H1 (cell line): Measurements from ENCODE around the gene TTC33.

Experiments used
- CEBPB ChIP-seq: IDR thresholded peaks from 2 replicates; pipeline ENCODE4 v1.6.1; 2012; ENCODE audit warnings: low read depth, low read length
- CHD1 ChIP-seq: IDR thresholded peaks from 2 replicates; pipeline ENCODE4 v1.6.1; 2012; ENCODE audit warnings: low read depth, low read length, improper control_type of control experiment
- CHD2 ChIP-seq: IDR thresholded peaks from 2 replicates; pipeline ENCODE4 v1.6.1; 2012; ENCODE audit warnings: low read length, improper control_type of control experiment
- EP300 ChIP-seq, 2 experiments: IDR thresholded peaks; 1 replicate in 1 of 2; 2 replicates in 1 of 2; pipeline ENCODE4 v1.6.1; 2011 to 2012; ENCODE audit warnings: low read depth in 2 of 2, low read length in 2 of 2, mild to moderate bottlenecking in 2 of 2, borderline replicate concordance in 1 of 2, inconsistent platforms in 1 of 2, moderate library complexity in 1 of 2
- EZH2 ChIP-seq: fragments of 200-600 bp; sonication (generic); IDR thresholded peaks from 2 replicates; pipeline ENCODE4 v1.7.1; 2012; ENCODE audit warnings: low read depth, mild to moderate bottlenecking, moderate library complexity, low read length, inconsistent platforms; ENCODE audit not compliant: severe bottlenecking
- GTF2F1 ChIP-seq: IDR thresholded peaks from 2 replicates; pipeline ENCODE4 v1.6.1; 2012; ENCODE audit warnings: low read depth, low read length, improper control_type of control experiment, borderline replicate concordance
- JUND ChIP-seq: IDR thresholded peaks from 2 replicates; pipeline ENCODE4 v1.6.1; 2011; ENCODE audit warnings: mild to moderate bottlenecking, improper control_type of control experiment, low read length
- POLR2A ChIP-seq, 2 experiments: IDR thresholded peaks; 1 replicate in 1 of 2; 2 replicates in 1 of 2; pipeline ENCODE4 v1.6.1; 2011; ENCODE audit warnings: low read depth in 2 of 2, low read length in 2 of 2, mild to moderate bottlenecking in 2 of 2; ENCODE audit errors: control extremely low read depth in 1 of 2

DNA sequence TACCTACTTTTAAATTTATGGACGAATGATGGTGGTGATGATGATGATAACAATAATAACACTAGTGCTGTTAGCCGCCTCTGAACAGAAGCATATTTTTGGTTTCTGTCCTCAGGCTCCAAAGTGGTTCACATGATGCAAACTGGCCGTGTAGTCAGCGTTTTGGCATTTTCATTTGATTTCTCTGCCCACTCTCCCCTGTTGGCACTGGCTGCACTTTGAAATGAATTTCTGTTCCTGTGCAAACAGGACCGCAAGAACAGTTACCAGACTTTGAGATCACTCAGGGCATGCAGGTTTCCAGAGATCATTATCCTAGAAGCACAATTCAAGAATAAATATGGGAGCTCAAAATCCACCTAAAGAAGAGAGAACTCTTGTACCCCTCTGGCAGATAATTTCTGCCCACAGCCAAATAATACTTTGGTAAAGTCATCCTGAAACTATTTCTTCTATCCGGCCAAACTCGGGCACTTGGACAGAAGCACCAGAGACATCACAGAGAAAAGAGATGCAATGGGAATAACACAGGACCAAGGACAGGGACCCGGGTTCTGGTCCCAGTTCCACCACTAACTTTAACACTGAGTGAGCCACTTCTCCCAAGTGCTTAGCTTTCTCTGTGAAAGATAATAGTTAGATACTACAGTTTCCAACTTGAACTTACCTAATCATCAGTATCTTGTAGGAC is 277.8 kb downstream of the TTC33 start:
- no peak for TF ChIP-seq CEBPB
- no peak for TF ChIP-seq JUND
- no peak for TF ChIP-seq CHD1
- no peak for TF ChIP-seq EP300 (IDR thresholded peaks at IDR 0.05; ENCODE audit: borderline replicate concordance in 1 of 2, low read depth in 2 of 2, low read length in 2 of 2)
- TF ChIP-seq CHD2, result no peak
- no peak for TF ChIP-seq GTF2F1
- TF ChIP-seq POLR2A (IDR thresholded peaks at IDR 0.05; ENCODE audit: control extremely low read depth in 1 of 2, low read depth in 2 of 2, low read length in 2 of 2), result no peak
- TF ChIP-seq EZH2, result no peak
